Measurements from ENCODE around the gene SSH2.

The SSH2 gene

DNA sequence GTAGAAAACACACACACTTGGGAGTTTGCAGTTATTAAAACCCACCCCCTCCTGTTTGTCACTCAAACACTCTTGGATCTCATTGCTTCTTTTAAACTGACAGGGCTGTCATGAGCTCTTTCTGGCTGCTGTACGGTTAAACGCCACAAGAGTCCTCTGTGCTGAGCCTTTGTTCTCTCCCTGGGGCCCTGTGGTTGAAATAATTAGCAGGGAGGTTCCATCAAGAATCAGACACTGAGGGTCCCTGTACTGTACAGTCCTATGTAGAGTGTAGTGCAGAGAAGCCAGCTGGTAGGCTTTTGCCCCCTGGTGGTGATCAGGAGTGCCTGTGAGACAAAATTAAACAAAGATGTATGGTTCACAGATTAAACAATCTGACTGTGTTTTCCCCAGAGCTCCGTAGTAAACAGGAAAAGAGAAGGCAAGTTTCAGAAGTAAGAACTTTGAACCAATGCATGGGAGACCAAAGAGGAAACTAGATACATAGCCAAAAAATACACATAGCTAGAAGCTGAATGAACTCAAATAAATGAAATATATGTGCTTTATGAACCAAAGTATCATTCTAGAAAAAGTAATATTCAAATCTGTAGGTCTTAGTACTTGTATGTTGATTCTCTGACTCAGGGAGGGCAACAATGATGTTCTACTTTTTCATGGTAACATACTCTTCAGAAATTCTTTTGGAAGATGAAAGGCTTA lies 1.4 kb upstream of the SSH2 start:
- Histone ChIP-seq H3K27ac (peak overlapping the region; percentile 48), H3K4me3 (peak overlapping the region; percentile 97)
- DNase-seq (ENCODE audit: low read depth, low spot score): peak; percentile 84

DNA sequence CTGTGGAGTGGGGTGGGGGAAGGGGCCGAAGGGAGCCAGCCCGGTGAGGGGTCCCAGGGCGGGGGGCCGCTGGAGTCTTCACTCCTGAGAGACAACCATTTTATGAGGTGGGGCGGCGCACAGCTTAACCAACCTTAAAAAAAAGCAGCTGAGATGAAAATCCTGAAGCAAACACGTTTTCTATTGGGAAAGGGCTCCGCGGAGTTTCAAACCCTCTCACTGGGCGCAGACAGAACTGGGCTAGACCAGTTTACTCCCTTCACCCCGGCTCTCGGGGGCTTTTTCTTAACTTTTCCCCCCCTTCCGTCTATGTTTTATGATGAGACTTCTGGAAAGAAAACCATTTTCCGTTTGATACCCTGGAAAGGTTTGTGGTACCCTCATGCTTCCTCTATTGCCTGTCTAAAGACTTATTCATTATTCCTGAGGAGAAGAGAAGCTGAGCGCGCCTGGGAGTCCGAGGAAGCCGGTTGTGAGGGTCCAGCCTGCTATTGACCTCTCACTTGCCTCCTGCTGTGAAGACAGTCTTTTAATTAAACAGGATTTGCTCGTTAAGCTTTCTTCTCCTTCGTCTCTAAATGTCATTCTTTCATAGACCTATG lies 482 bp upstream of the SSH2 start:
- no peak for DNase-seq (ENCODE audit: low read depth, low spot score)
- no peak for TF ChIP-seq POLR2AphosphoS5 (IDR thresholded peaks at IDR 0.05; ENCODE audit: borderline replicate concordance, low read depth, low read length)
- TF ChIP-seq EZH2 (IDR thresholded peaks at IDR 0.05): no peak
- TF ChIP-seq FOXP2 (optimal IDR thresholded peaks at IDR 0.05; ENCODE audit: control extremely low read depth, extremely low read length, insufficient read depth): no peak
- H3K36me3 ChIP-seq (ENCODE audit: insufficient read depth, low read length): no peaks in the 10 kb centered on the region; the same call in 1 of the 2 replicates
- H3K4me3 ChIP-seq: peak overlapping the region; percentile 97
- H3K27ac ChIP-seq: peak overlapping the region; percentile 65
- H3K9ac ChIP-seq (ENCODE audit: insufficient read length): peak overlapping the region; percentile 78
- H3K9me3 ChIP-seq (ENCODE audit: low read depth, low read length): no peaks in the 10 kb centered on the region

More for the DNA sequence above, 1.4 kb upstream of the SSH2 start:
- H3K36me3 ChIP-seq (ENCODE audit: insufficient read depth, low read length): no peaks in the 10 kb centered on the region; the same call in 1 of the 2 replicates
- TF ChIP-seq POLR2AphosphoS5 (IDR thresholded peaks at IDR 0.05; ENCODE audit: borderline replicate concordance, low read depth, low read length) (peak; percentile 48), EZH2 (IDR thresholded peaks at IDR 0.05) (no peak), FOXP2 (optimal IDR thresholded peaks at IDR 0.05; ENCODE audit: control extremely low read depth, extremely low read length, insufficient read depth) (peak; percentile 91)
- peak overlapping the region; percentile 42 for H3K9ac ChIP-seq (ENCODE audit: insufficient read length)
- H3K9me3 ChIP-seq (ENCODE audit: low read depth, low read length): no peaks in the 10 kb centered on the region

DNA sequence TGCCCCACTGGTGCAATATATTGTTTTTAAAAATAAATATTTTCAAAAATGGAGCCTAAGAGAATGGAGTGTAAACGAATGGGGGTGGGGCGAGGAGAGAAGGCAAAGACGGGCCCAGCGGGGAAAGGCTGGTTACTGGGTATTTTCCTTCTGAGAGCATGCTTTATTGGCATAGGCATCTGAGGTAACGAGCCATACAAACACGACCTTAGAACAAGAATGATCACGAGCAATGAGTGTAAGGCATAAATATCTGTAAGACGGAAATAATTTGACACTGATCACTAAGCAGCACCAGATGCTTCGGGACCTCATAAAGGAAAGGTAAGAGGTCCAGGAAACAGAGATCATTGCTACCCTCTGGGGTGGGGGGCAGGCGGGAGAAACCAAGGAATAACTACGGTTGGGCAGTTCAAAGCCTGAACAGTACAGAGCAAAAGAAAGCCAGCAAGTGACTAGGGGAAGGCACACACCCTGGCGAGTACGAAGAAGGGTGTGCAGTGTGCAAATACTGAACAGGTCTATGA lies 959 bp downstream of the SSH2 start:
- H3K9ac ChIP-seq (ENCODE audit: insufficient read length): peak overlapping the region; percentile 78
- peak overlapping the region; percentile 97 for H3K4me3 ChIP-seq
- no peaks in the 10 kb centered on the region for H3K9me3 ChIP-seq (ENCODE audit: low read depth, low read length)
- DNase-seq (ENCODE audit: low read depth, low spot score): no peak
- H3K36me3 ChIP-seq (ENCODE audit: insufficient read depth, low read length): no peaks in the 10 kb centered on the region; the same call in 1 of the 2 replicates
- H3K27ac ChIP-seq: peak overlapping the region; percentile 80; the same call in 1 of the 2 replicates
- no peak for TF ChIP-seq FOXP2 (optimal IDR thresholded peaks at IDR 0.05; ENCODE audit: control extremely low read depth, extremely low read length, insufficient read depth)
- no peak for TF ChIP-seq POLR2AphosphoS5 (IDR thresholded peaks at IDR 0.05; ENCODE audit: borderline replicate concordance, low read depth, low read length)
- TF ChIP-seq EZH2 (IDR thresholded peaks at IDR 0.05): no peak

DNA sequence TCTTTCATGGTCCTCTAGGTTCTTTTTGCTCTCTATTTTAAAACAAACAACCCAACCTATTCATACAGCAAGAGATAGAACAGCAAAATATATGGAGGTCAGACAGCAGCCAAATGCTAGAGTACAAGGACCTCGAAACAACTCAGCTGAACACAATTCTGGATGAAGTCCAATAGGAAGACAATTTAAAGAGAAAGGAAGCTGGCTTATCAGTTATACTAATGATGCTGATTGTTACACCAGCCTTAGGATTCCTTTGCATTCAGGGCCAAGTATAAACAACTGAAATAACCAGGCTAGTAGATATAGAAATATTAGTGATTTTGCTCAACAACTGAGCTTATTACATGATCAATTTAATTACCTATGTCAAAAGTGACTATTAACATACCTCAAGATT lies 2.5 kb downstream of the SSH2 start:
- Histone ChIP-seq H3K36me3 (ENCODE audit: insufficient read depth, low read length) (no peaks in the 10 kb centered on the region; the same call in 1 of the 2 replicates), H3K9me3 (ENCODE audit: low read depth, low read length) (no peaks in the 10 kb centered on the region), H3K9ac (ENCODE audit: insufficient read length) (no peak overlapping the region), H3K4me3 (peak overlapping the region; percentile 97), H3K27ac (no peak overlapping the region)
- TF ChIP-seq POLR2AphosphoS5 (IDR thresholded peaks at IDR 0.05; ENCODE audit: borderline replicate concordance, low read depth, low read length) (no peak), EZH2 (IDR thresholded peaks at IDR 0.05) (no peak)
- no peak for DNase-seq (ENCODE audit: low read depth, low spot score)

DNA sequence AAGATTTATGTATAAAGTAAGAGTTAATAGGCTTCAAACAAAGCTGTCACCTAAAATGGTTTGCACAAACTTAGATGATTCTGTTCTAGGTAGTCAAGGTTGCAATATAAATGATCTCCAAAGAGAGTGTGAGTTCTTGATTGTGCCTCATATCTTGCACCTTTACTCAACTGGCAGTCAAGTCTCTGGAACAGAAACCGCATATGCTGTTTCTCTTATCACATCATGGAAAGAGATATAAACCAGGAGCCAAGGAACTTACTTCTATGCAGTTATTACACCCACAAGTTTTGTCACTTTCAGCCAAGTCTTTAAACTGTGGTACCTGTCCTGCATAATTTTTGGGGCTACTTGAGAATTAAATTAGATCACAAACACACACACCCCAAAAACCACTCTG lies 5.2 kb downstream of the SSH2 start:
- no peaks in the 10 kb centered on the region; the same call in 1 of the 2 replicates for H3K36me3 ChIP-seq (ENCODE audit: insufficient read depth, low read length)
- H3K27ac ChIP-seq: no peak overlapping the region
- no peak for TF ChIP-seq EZH2 (IDR thresholded peaks at IDR 0.05)
- TF ChIP-seq FOXP2 (optimal IDR thresholded peaks at IDR 0.05; ENCODE audit: control extremely low read depth, extremely low read length, insufficient read depth): no peak
- TF ChIP-seq POLR2AphosphoS5 (IDR thresholded peaks at IDR 0.05; ENCODE audit: borderline replicate concordance, low read depth, low read length): no peak
- no peak overlapping the region for H3K9ac ChIP-seq (ENCODE audit: insufficient read length)
- H3K4me3 ChIP-seq: no peak overlapping the region
- H3K9me3 ChIP-seq (ENCODE audit: low read depth, low read length): no peaks in the 10 kb centered on the region
- DNase-seq (ENCODE audit: low read depth, low spot score): no peak

DNA sequence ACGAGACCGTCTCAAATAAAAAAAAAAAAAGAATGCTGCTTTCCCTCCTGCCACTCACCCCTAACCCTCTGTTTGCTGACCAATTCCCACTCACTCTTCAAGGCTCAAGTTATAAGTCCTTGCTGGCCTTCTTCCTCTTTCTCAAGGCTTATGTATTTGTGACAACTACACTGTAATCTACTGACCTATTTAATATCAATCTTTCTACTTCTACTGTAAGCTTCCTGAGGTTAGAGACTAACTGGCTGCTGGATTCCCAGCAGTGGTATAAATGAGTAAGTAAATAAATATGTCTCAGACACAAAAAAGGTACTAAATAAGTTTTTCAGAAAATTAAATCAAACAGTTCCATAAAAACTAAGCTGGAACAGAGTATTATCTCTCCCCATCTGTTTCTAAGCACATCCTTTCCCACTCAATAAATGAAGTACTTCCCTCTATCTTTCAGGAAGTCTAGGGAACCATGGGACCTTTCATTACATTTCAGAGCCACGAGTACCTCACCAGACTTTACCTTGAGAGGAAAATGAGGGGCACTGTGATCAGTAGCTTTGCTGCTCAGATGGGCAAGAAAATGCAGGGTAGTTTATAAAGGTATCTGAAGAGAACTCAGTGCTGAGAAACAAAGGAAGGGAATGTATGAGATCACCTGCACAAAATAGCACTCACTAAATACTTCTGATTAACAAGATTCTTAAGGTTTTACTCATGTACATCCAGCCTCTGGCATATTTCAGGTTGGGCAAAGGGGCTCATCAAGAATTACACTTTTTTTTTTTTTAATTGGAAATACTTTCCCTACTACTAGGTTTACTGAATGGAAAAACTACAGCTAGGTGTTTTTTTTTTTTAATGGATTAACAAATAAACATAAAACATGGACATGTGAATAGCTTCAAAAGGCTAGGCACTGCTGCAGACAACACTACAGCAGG lies 10.8 kb downstream of the SSH2 start:
- no peak overlapping the region for H3K4me3 ChIP-seq
- H3K27ac ChIP-seq: no peak overlapping the region
- no peak for DNase-seq (ENCODE audit: low read depth, low spot score)
- H3K9me3 ChIP-seq (ENCODE audit: low read depth, low read length): no peaks in the 10 kb centered on the region
- TF ChIP-seq EZH2 (IDR thresholded peaks at IDR 0.05) (no peak), FOXP2 (optimal IDR thresholded peaks at IDR 0.05; ENCODE audit: control extremely low read depth, extremely low read length, insufficient read depth) (no peak), POLR2AphosphoS5 (IDR thresholded peaks at IDR 0.05; ENCODE audit: borderline replicate concordance, low read depth, low read length) (no peak)
- H3K9ac ChIP-seq (ENCODE audit: insufficient read length): no peak overlapping the region
- no peaks in the 10 kb centered on the region for H3K36me3 ChIP-seq (ENCODE audit: insufficient read depth, low read length)

DNA sequence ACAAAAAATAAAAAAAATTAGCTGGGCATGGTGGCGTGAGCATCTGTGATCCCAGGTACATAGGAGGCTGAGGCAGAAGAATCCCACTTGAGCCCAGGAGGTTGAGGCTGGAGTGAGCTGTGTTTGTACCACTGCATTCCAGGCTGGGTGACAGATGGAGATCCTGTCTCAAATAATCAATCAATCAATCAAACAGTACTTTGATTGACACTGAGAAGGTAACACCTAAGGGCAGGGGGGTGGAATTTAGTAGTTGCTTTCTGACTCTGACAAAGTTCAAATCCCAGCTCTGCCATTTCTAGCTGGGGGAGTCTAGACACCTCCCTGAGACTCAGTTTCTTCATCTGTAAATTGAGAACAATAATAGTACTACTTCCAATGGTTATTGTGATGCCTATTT lies 12.0 kb downstream of the SSH2 start:
- Histone ChIP-seq H3K36me3 (ENCODE audit: insufficient read depth, low read length) (no peaks in the 10 kb centered on the region), H3K27ac (no peak overlapping the region), H3K4me3 (no peak overlapping the region), H3K9ac (ENCODE audit: insufficient read length) (no peak overlapping the region), H3K9me3 (ENCODE audit: low read depth, low read length) (no peaks in the 10 kb centered on the region)
- no peak for DNase-seq (ENCODE audit: low read depth, low spot score)
- TF ChIP-seq EZH2 (IDR thresholded peaks at IDR 0.05): no peak
- no peak for TF ChIP-seq FOXP2 (optimal IDR thresholded peaks at IDR 0.05; ENCODE audit: control extremely low read depth, extremely low read length, insufficient read depth)
